ENCODE data around the gene SNCAIP.

Gene SNCAIP

GRCh38 chr5:122392824-122393223 is 80.8 kb downstream of the SNCAIP start:
- peak; percentile 15 for DNase-seq (ENCODE audit: low read depth)
- no peak for TF ChIP-seq MAX (IDR thresholded peaks at IDR 0.05; ENCODE audit: low read depth, low read length)
- no peak for TF ChIP-seq POLR2A (IDR thresholded peaks at IDR 0.05; ENCODE audit: extremely low read depth, insufficient read length)
- TF ChIP-seq MYC (IDR thresholded peaks at IDR 0.05; ENCODE audit: low read depth, low read length): no peak
- no peak for TF ChIP-seq CTCF (IDR thresholded peaks at IDR 0.05; ENCODE audit: low read depth, low read length)
- H3K4me3 ChIP-seq (ENCODE audit: low read depth, low read length): no peak overlapping the region

GRCh38 chr5:122394284-122394930 is 82.4 kb downstream of the SNCAIP start:
- no peak overlapping the region for H3K4me3 ChIP-seq (ENCODE audit: low read depth, low read length)
- TF ChIP-seq MAX (IDR thresholded peaks at IDR 0.05; ENCODE audit: low read depth, low read length): no peak
- no peak for TF ChIP-seq POLR2A (IDR thresholded peaks at IDR 0.05; ENCODE audit: extremely low read depth, insufficient read length)
- TF ChIP-seq MYC (IDR thresholded peaks at IDR 0.05; ENCODE audit: low read depth, low read length): no peak
- TF ChIP-seq CTCF (IDR thresholded peaks at IDR 0.05; ENCODE audit: low read depth, low read length): no peak
- no peak for DNase-seq (ENCODE audit: low read depth)

- no peak for TF ChIP-seq MAX (IDR thresholded peaks at IDR 0.05; ENCODE audit: low read depth, low read length)
- no peak for TF ChIP-seq MYC (IDR thresholded peaks at IDR 0.05; ENCODE audit: low read depth, low read length)
- no peak for TF ChIP-seq POLR2A (IDR thresholded peaks at IDR 0.05; ENCODE audit: extremely low read depth, insufficient read length)
- TF ChIP-seq CTCF (IDR thresholded peaks at IDR 0.05; ENCODE audit: low read depth, low read length): no peak
- no peak for DNase-seq (ENCODE audit: low read depth)
- no peak overlapping the region for H3K4me3 ChIP-seq (ENCODE audit: low read depth, low read length)
Observed at GRCh38 chr5:122398016-122398415, 86.0 kb downstream of the SNCAIP start.

GRCh38 chr5:122400341-122400740 is 88.3 kb downstream of the SNCAIP start:
- H3K4me3 ChIP-seq (ENCODE audit: low read depth, low read length): no peak overlapping the region
- TF ChIP-seq POLR2A (IDR thresholded peaks at IDR 0.05; ENCODE audit: extremely low read depth, insufficient read length) (no peak), CTCF (IDR thresholded peaks at IDR 0.05; ENCODE audit: low read depth, low read length) (no peak), MAX (IDR thresholded peaks at IDR 0.05; ENCODE audit: low read depth, low read length) (no peak), MYC (IDR thresholded peaks at IDR 0.05; ENCODE audit: low read depth, low read length) (no peak)
- DNase-seq (ENCODE audit: low read depth): no peak

GRCh38 chr5:122400938-122401337 is 88.9 kb downstream of the SNCAIP start:
- no peak overlapping the region for H3K4me3 ChIP-seq (ENCODE audit: low read depth, low read length)
- TF ChIP-seq MYC (IDR thresholded peaks at IDR 0.05; ENCODE audit: low read depth, low read length) (no peak), POLR2A (IDR thresholded peaks at IDR 0.05; ENCODE audit: extremely low read depth, insufficient read length) (no peak), CTCF (IDR thresholded peaks at IDR 0.05; ENCODE audit: low read depth, low read length) (no peak), MAX (IDR thresholded peaks at IDR 0.05; ENCODE audit: low read depth, low read length) (no peak)
- DNase-seq (ENCODE audit: low read depth): no peak
